RWPE2 (cell line): Measurements from ENCODE around the gene PHLPP2.
"Not testable (repeated sequence)": the region's sequence is repeated elsewhere in the genome, so short reads cannot be mapped to it uniquely, and the experiment has no call there.

Experiments
- ATAC-seq: fragments of 200-7000 bp; cut with Tn5 transposase; 3 replicates; pipeline ENCODE4 v1.9.1; 2021; ENCODE audit warnings: low read depth
- DNase-seq: peaks from one replicate; pipeline ENCODE4 v3.0.0-alpha.2; 2020; ENCODE audit warnings: low spot score
- H3K27ac ChIP-seq: fragments of 450-650 bp; 2 replicates; pipeline ENCODE4 v1.5.1; 2017; ENCODE audit warnings: mild to moderate bottlenecking; ENCODE audit not compliant: poor library complexity, severe bottlenecking
- H3K27me3 ChIP-seq: fragments of 250-450 bp; sonication (Bioruptor Pico); 2 replicates; pipeline ENCODE4 v1.5.1; 2021; ENCODE audit warnings: mild to moderate bottlenecking, moderate library complexity; ENCODE audit not compliant: insufficient read depth, poor library complexity, severe bottlenecking
- H3K36me3 ChIP-seq: fragments of 250-450 bp; sonication (Bioruptor Pico); 2 replicates; pipeline ENCODE4 v1.5.1; 2020; ENCODE audit warnings: low read depth, mild to moderate bottlenecking, moderate library complexity
- H3K4me1 ChIP-seq: fragments of 250-450 bp; sonication (Bioruptor Pico); 2 replicates; pipeline ENCODE4 v1.5.1; 2021; ENCODE audit warnings: mild to moderate bottlenecking, moderate library complexity; ENCODE audit not compliant: insufficient read depth, poor library complexity, severe bottlenecking
- H3K4me3 ChIP-seq: fragments of 250-450 bp; sonication (Bioruptor Pico); 2 replicates; pipeline ENCODE4 v1.5.1; 2021; ENCODE audit warnings: mild to moderate bottlenecking, moderate library complexity; ENCODE audit not compliant: severe bottlenecking
- H3K9me3 ChIP-seq: fragments of 250-450 bp; sonication (Bioruptor Pico); 2 replicates; pipeline ENCODE4 v1.5.1; 2021; ENCODE audit warnings: mild to moderate bottlenecking, moderate library complexity; ENCODE audit not compliant: severe bottlenecking
- TF ChIP-seq, protein P1 (sequence below): fragments of 450-650 bp; IDR thresholded peaks from one replicate; pipeline ENCODE4 v1.5.1; 2017; ENCODE audit warnings: mild to moderate bottlenecking, moderate library complexity; ENCODE audit not compliant: poor library complexity, severe bottlenecking

Gene PHLPP2

DNA sequence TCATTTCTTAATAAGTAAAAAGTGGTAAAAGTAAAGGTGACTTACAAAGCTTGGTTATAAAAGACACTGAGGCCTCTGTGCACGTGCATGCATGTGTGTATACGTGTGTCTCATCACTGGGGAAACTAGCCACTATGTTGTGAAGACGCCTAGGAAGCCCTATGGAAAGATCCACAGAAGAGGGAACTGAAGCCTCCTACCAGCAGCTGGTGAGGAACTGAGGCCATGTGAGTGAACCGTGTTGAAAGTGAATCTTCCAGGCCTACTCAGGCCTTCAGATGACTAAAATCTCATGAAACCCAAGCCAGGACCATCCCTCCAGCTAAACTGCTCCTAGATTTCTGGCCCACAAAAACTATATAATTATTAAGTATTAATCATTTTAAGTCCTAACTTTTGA, 23.7 kb downstream of the PHLPP2 start:
- Histone ChIP-seq H3K4me3 (no peak overlapping the region), H3K36me3 (peaks cover 24% of the 10 kb centered on the region), H3K27ac (no peak overlapping the region), H3K9me3 (no peaks in the 10 kb centered on the region), H3K4me1 (no peaks in the 10 kb centered on the region), H3K27me3 (no peaks in the 10 kb centered on the region)
- TF ChIP-seq, protein P1, sequence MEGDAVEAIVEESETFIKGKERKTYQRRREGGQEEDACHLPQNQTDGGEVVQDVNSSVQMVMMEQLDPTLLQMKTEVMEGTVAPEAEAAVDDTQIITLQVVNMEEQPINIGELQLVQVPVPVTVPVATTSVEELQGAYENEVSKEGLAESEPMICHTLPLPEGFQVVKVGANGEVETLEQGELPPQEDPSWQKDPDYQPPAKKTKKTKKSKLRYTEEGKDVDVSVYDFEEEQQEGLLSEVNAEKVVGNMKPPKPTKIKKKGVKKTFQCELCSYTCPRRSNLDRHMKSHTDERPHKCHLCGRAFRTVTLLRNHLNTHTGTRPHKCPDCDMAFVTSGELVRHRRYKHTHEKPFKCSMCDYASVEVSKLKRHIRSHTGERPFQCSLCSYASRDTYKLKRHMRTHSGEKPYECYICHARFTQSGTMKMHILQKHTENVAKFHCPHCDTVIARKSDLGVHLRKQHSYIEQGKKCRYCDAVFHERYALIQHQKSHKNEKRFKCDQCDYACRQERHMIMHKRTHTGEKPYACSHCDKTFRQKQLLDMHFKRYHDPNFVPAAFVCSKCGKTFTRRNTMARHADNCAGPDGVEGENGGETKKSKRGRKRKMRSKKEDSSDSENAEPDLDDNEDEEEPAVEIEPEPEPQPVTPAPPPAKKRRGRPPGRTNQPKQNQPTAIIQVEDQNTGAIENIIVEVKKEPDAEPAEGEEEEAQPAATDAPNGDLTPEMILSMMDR = no peak
- DNase-seq = no peak
- no peak for ATAC-seq

DNA sequence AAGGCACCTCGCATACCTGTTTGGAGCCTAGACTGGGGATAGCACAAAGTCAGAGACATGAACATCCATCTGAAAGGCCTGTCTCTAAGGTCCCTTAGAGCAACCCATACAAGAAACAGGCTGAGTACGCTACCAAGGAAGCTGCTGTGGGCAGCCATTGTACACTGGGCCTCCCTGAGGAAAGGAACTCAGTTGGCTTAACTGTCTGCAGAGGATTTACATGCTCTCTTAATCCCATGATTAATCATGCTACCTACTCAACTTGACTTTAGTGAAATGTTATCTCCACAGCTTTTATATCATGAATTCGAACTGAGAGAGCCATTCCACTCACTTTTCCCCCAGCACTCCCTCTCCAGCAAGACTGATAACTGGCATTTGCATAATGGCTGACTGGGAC, 26.0 kb downstream of the PHLPP2 start:
- no peak for DNase-seq
- peaks cover 24% of the 10 kb centered on the region for H3K36me3 ChIP-seq
- H3K9me3 ChIP-seq = no peaks in the 10 kb centered on the region
- no peak for ATAC-seq
- H3K4me3 ChIP-seq = no peak overlapping the region
- no peaks in the 10 kb centered on the region for H3K4me1 ChIP-seq
- H3K27ac ChIP-seq = no peak overlapping the region
- H3K27me3 ChIP-seq = no peaks in the 10 kb centered on the region
- TF ChIP-seq, protein P1 = no peak

DNA sequence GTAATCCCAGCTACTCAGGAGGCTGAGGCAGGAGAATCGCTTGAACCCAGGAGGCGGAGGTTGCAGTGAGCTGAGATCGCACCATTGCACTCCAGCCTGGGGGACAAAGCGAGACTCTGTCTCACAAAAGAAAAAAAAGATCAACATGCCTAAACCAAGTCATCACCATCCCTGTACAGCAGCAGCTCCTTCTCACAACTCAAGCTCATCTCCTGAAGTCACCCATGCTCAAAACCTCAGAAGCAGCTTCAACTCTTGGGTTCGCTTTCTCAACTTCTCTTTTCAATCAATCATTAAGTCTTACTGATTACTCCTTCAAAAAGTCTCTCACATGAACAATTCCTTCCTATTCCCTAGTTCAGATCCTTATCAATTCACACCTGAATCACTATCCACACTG, 31.3 kb downstream of the PHLPP2 start:
- ATAC-seq (no peak), DNase-seq (no peak)
- TF ChIP-seq, protein P1 = no peak
- H3K27ac ChIP-seq = no peak overlapping the region
- no peak overlapping the region for H3K4me3 ChIP-seq
- peaks cover 23% of the 10 kb centered on the region for H3K36me3 ChIP-seq
- H3K4me1 ChIP-seq = no peaks in the 10 kb centered on the region
- no peaks in the 10 kb centered on the region for H3K27me3 ChIP-seq
- H3K9me3 ChIP-seq = no peaks in the 10 kb centered on the region

DNA sequence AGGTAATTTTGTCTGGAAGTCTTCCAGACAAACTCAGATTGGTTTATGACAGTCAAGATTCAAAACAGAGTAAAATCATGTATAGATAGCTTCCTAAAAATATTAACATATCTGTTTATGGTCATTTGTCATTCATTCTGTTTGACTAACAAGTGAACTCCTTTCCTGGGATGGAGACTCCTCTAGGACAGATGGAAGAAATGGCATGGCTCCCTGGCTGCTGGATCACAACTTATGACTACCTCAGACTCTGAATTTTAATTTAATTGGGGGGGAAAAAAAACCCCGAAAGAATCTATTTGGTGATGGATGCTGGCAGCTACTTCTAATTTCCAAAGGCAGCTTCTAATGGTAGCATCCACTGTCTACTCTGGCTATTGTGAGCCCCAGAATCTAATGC, 34.6 kb downstream of the PHLPP2 start:
- Histone ChIP-seq H3K27me3 (no peaks in the 10 kb centered on the region), H3K27ac (no peak overlapping the region), H3K9me3 (no peaks in the 10 kb centered on the region), H3K4me1 (no peaks in the 10 kb centered on the region), H3K36me3 (peaks cover 37% of the 10 kb centered on the region), H3K4me3 (no peak overlapping the region)
- TF ChIP-seq, protein P1 = no peak
- ATAC-seq (no peak), DNase-seq (no peak)

DNA sequence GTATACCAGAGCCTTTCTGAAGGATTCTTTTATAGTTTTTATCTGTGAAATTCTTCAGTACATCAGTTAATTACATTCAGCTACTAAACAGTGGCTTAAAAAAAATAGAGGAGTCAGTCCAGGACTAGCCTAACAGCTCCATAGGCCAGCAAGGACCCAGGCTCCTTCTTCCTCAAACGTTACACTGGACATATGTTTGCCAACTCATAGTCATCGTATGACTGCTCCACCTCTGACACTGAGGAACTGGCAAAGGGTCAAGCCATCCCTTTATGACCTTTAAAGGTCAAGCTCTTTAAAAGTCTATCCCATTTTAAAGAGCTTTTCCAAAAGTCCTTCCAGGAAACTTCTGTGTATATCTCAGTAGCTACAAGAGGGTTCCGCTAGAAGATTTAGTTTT, 36.6 kb downstream of the PHLPP2 start:
- TF ChIP-seq, protein P1 = no peak
- no peaks in the 10 kb centered on the region for H3K27me3 ChIP-seq
- H3K4me1 ChIP-seq = no peaks in the 10 kb centered on the region
- peaks cover 37% of the 10 kb centered on the region for H3K36me3 ChIP-seq
- H3K4me3 ChIP-seq = no peak overlapping the region
- no peak overlapping the region for H3K27ac ChIP-seq
- H3K9me3 ChIP-seq = no peaks in the 10 kb centered on the region
- ATAC-seq (no peak), DNase-seq (no peak)

DNA sequence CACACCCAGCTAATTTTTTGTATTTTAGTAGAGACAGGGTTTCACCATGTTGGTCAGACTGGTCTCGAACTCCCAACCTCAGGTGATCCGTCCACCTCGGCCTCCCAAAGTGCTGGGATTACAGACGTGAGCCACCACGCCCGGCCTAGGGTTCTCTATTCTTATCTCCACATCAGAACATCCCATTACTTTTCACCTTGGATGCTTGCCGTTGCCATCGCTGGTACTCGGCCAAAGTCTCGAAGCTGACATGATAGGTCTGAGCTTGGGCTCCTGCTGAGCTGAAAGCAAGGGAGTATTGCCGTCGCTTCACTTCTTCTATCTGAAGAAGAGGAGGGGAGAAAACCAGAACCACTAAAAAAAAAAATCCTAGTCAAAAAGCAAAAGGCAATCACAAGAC, 40.2 kb downstream of the PHLPP2 start:
- not testable (repeated sequence) for DNase-seq, H3K4me1 ChIP-seq, H3K27me3 ChIP-seq, H3K9me3 ChIP-seq, H3K4me3 ChIP-seq, ATAC-seq, H3K27ac ChIP-seq
- H3K36me3 ChIP-seq = peaks cover 51% of the 10 kb centered on the region
